NCI-H128 (cell line): Measurements from ENCODE around the gene EPHB6.

ENCODE experiments used
- DNase-seq: peaks from one replicate; lab custom pipeline; 2025; ENCODE audit not compliant: unreplicated experiment; lab: John Stamatoyannopoulos, UW

EPHB6 gene

DNA sequence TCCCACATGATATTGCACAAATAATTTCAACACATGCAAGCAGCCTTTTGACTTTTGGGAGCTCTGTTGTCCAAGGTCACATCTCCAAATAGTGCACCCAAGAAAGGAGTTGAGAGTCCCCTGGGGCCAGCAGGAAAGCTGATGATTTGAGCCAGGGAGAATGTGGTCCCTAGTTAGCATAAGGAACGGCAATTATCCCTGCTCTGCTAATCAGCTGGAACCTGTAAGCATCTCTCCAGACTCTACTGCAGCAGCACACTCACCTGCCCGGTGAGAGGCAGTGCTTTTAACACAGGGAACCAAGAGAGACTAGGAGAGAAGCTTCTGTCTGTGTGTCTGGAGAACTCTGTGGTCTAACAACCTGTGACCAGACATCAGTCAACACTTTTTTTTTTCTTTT, 61.6 kb downstream of the EPHB6 start:
- DNase-seq: no peak

- DNase-seq: no peak
These were observed 62.6 kb downstream of the EPHB6 start for GRCh38 chr7:142917447-142917846.

DNA sequence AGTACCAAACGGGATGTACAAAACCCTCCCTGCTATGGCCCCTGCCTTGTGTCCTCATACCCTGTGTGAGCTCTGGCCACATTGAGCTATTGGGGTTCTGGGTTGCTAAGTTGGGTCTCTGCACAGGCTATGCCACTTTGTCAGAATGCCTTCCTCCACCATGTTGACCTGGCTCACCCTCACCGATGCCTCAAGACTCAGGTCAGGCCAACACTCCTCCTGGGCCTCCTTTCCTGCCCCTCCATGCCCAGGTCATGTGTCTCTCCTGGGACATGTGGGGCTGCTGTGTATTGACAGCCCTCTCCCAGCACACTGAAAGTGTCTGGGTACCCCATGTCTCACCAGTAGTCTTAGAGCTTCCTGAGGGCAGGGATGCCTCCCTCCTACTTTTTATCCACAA, 64.0 kb downstream of the EPHB6 start:
- DNase-seq: no peak

DNA sequence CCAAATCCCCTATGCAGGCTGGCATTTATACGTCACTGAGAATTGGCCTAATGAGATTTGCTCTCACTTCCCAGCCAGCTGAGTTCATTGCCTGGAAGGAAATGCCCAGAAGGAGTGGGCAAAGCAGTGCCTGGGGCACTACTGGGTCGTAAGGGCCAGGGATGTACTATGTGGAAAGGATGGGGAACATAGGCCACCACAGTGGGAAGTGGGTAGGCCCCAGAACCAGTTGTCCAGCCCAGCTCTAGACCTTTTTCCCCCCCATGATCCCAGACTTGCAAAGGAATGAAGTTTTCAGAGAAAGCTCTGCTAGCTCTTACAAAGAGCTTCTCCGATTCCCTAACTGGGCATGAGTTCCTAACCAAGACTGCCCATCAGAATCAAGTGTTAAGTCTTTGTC, 64.8 kb downstream of the EPHB6 start:
- DNase-seq: no peak
